ENCODE data around the gene DUSP2.

The DUSP2 gene

DNA sequence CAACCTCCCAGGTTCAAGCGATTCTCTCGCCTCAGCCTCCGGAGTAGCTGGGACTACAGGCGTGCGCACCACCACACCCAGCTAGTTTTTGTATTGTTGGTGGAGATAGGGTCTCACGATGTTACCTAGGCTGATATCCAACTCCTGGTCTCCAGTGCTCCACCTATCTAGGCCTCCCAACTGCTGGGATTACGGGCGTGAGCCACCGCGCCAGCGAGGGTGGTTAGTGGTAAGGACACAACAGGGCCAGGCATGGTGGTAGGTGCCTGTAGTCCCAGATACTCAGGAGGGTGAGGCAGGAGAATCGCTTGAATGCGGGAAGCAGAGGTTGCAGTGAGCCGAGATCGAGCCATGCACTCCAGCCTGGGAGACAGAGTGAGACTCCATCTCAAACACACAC, 26.6 kb upstream of the DUSP2 start:
- no peak for TF ChIP-seq GATA2 (IDR thresholded peaks at IDR 0.05; ENCODE audit: low read depth, low read length)

DNA sequence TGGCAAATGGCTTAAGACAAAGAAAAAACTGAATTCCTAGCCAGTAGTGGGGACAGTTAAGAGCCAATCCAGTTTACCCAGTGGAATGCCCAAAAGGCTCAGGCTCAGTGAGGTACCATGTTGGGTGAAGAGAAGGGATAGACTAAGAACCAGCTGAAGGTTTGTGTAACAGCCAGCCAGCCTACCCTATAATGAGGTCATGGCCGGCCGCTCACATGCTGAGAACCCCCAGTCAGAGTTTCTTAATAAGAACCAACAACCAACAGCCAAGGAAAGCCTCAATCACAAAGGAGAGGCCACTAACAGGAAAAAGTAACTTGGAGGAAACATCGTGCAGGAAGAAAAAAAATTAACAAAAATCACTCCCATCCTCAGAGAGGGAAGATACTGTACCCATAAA, 25.4 kb upstream of the DUSP2 start:
- TF ChIP-seq GATA2 (IDR thresholded peaks at IDR 0.05; ENCODE audit: low read depth, low read length) (no peak), GATA3 (IDR thresholded peaks at IDR 0.05; ENCODE audit: low read depth, low read length) (no peak)

DNA sequence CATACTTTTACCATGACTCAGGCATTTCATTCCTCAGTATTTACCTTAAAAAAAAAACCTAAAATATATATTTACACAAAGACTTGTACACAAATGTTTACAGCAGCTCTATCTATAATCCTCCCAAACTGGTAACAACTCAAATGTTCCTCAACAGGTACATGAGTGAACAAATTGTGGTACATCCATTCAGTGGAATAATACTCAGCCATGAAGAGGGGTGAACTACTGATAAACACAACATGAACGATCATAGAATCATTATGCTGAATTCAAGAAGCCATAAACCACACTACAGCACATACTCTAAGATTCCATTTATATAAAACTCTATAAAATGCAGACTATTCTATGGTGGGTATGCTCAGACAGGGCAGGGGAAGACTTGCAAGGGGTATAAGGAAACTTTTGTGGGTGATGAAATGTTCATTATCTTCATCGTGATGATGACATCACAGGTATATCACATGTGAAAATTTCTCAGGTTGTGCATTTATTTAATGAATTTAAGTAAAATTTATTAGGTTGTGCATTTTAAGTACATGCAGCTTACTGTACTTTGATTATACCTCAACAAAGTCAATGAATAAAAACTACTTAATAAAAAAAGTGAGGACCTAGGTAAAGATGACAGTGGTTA, 24.7 kb upstream of the DUSP2 start:
- TF ChIP-seq GATA2 (IDR thresholded peaks at IDR 0.05; ENCODE audit: low read depth, low read length), result no peak
- TF ChIP-seq GATA3 (IDR thresholded peaks at IDR 0.05; ENCODE audit: low read depth, low read length), result no peak

DNA sequence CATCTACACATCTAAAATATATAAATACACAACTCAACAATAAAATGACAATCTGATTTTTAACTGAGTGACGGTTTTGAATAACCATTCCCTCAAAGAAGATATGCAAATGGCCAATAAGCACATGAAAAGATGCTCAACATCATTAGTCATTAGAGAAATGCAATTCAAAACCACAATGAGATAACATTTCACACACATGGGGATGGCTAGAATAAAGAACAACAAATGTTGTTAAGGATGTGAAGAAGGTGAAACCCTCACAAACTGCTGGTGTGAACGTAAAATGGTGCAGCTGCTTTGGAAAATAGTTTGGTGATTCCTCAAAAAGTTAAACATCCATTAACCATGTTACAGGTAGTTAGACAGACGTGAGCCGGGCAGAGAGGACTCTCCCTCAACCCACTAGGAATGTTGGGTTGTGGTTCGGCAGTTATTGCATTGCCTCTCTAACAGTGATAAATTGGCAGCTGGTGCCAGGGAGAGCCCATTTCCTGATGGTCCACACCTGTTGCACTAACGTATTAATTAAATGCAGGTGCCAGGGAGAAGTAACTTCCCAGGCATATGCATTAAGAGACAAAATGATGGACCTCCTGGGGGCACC, 22.3 kb upstream of the DUSP2 start:
- TF ChIP-seq GATA2 (IDR thresholded peaks at IDR 0.05; ENCODE audit: low read depth, low read length) (no peak), GATA3 (IDR thresholded peaks at IDR 0.05; ENCODE audit: low read depth, low read length) (no peak)

DNA sequence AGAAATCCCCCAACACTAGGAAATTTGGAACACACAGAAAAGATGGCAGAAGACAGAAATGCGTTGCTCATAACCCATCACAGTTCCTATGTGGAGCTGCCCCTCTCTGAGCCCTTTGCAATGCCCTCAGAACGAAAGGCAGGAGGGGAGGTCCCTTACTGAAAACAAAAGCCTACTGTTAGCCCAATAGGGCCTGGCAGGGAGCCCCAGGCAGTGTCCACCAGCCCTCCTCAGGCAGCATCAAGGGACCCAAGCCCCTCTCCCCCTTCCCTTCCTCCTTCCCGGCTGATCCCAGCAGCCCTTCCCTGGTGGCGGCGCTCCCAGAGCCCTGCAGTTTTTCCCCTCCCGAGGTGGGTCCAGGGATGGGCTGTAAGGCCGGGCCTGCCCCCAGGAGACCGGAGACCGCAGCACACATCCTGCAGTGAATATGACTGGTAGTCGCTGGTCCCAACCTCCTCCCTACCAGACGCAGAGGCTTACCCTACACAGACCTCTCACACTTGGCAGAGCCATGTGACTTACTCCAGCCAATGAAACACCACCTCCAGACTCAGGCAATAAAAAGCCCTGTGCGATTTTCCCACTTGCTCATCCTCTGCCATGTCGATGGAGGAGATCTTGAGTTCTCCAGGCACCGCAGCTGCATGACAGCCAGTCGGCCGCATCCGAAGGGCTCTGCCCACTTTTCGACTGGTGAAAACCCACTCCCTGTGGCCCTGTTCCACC, 19.4 kb upstream of the DUSP2 start:
- TF ChIP-seq GATA3 (IDR thresholded peaks at IDR 0.05; ENCODE audit: low read depth, low read length), result no peak

DNA sequence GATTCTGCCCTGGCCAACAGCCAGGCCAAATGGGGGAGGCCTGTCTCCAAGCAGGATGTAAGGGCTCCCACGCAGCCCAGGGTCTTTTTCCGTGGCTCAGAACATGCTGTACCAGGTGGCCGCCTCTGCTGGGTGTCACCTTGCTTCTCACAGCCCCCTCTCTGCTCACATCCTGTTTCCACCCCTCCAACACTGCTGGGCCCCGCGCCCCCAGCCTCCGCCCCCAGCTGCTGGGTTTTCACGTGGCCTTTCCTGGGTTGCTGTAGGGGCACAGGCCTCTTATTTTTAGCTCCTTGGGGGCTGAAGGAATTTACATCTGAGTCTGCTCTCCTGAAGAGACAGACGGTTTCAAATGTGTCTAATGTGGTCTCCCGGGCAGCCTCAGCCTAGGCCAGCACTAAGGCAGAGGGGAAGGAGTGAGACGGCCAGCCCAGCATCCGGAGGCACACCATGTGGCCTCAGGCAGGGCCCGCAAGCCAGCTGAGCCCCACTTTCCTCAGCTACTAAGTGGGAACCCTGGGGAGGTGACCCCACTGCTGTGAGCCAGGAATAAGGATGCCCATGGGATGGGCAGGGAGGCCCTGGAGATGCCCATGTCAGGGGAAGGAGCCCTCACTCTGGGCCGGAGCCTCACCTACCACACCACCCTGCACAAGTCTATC, 18.7 kb upstream of the DUSP2 start:
- TF ChIP-seq GATA2 (IDR thresholded peaks at IDR 0.05; ENCODE audit: low read depth, low read length), result no peak
- TF ChIP-seq GATA3 (IDR thresholded peaks at IDR 0.05; ENCODE audit: low read depth, low read length), result no peak

DNA sequence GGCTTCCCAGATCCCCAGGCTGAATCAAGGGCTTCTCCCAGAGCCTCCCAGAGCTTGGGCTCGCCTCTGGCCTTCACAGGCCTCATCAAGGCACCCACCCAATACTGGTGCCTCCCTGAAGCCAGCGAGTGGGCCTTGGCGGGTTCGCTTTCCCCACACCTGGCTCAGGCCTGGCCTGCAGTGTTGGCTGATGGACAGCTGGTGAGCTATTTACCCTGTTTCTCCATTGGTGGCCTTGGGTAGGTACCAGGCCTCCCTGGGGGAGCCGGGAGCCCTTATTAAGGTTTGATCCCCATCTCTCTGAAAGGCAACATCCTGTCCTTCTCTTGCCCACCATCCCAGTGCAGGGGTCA, 18.2 kb upstream of the DUSP2 start:
- no peak for TF ChIP-seq GATA2 (IDR thresholded peaks at IDR 0.05; ENCODE audit: low read depth, low read length)
- TF ChIP-seq GATA3 (IDR thresholded peaks at IDR 0.05; ENCODE audit: low read depth, low read length), result no peak

DNA sequence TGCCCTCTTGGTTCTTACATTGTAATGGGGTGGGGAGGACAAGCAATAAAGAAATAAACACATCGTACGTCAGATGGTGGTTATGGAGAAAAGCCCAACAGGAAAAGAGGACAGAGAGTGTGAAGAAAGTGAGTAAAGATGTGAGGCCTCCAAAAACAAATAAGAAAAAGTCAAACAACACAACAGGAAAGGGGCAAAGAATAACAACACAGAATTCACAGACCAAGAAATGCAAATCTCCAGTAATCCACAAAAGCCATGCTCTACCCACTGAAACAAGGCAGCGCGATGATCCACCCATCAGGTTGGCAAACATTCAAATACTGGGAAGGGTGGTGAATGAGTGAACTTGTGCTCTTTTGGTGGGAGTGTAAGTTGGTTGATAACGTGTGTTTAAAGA, 16.7 kb upstream of the DUSP2 start:
- no peak for TF ChIP-seq GATA3 (IDR thresholded peaks at IDR 0.05; ENCODE audit: low read depth, low read length)
- TF ChIP-seq GATA2 (IDR thresholded peaks at IDR 0.05; ENCODE audit: low read depth, low read length), result no peak

DNA sequence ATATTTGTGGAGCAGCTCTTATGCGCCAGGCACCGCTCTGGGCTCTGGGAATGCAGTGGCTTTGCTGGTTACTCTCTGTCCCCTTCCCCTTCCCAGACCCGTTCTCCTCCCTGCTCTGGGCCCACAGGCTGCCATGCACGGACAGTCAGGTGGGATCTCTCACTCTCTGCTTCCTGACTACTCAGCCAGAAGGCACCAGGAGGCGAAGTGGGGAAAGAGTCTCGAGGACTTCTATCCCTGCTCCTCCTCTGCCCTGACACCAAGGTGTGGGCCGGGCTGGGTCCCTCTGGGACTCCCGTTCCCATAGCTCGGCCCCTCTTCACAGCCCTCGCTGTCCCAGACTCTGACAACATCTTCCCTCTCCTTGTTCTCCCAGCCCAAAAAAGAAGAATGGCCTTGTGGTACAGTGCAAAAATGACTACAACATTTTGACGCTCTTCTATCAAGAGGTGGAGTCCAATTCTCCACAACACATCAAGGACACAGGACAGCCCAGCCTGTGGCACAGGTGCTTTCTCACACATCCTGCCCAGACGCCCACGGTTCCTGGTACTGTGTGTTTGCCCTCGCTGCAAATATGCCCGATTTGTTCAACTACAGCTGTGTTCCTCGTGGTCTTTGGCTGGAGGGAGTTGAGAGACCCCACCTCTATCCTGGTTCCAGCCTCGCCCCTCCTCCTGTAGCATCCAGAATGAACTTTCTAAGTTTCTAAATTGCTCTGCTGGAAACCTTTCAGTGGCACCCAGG, 14.0 kb upstream of the DUSP2 start:
- no peak for TF ChIP-seq GATA2 (IDR thresholded peaks at IDR 0.05; ENCODE audit: low read depth, low read length)
- no peak for TF ChIP-seq GATA3 (IDR thresholded peaks at IDR 0.05; ENCODE audit: low read depth, low read length)

DNA sequence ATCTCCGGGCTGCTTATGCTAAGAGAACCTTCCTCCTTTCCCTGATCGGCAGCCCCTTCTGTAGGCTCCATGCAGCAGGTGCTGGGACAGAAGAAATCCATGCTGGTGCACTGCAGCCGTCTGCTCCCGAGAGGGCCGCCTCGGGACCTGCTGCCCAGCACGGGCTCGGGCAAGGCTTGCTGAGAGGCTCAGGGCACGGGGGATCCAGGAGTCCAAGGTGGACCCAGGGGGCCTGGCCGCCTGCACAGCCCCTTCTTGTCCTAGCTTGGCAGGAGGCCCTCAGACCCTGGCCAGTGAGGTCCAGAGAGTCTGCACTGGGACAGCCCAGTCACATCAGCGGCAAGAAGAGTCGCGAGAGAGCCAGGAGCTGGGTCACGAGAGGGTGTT, 13.3 kb upstream of the DUSP2 start:
- TF ChIP-seq GATA3 (IDR thresholded peaks at IDR 0.05; ENCODE audit: low read depth, low read length) (no peak), GATA2 (IDR thresholded peaks at IDR 0.05; ENCODE audit: low read depth, low read length) (no peak)

DNA sequence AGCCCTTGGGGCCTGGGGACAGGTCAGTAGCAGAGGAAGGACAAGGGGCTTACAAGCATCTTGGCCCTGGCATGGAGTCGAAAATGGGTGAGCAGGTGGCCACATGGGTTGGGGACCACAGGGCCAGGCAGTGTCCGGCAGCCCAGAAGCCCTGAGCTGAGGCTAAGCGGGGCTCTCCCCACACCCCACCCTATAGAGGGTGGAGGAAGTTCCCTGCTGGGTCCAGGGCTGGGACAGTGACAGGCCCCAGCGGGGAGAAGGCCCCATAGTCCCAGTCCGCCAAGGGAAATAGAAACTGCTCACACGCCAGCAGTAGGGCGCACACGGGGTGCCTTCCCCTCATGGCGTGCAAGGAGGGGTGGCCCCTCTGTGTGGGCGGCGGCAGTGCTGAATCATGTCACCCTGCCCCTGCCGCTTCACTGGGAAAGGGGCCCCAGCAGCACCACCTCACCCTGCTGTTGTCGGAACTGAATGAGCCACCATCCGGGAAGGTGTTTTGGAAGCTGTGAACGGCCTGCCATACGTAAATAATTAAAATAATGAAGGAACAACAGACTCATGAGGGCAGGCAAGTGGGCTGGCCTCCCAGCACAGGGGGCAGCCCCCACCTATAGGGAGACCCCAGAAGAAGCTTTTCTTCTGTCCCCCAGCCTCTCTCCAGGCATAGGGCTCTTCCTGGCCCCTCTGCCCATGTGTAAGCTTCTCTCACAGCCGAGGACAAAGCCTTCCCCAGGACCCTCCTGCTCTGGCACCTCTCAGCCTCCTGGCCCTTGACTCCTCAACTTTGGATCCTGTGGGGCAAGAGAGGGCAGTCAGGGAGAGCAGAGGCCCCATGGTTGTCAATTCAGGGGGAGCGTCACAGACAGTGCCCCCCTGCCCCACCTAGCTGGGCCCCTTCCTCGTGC, 12.7 kb upstream of the DUSP2 start:
- TF ChIP-seq GATA2 (IDR thresholded peaks at IDR 0.05; ENCODE audit: low read depth, low read length) (no peak), GATA3 (IDR thresholded peaks at IDR 0.05; ENCODE audit: low read depth, low read length) (no peak)

DNA sequence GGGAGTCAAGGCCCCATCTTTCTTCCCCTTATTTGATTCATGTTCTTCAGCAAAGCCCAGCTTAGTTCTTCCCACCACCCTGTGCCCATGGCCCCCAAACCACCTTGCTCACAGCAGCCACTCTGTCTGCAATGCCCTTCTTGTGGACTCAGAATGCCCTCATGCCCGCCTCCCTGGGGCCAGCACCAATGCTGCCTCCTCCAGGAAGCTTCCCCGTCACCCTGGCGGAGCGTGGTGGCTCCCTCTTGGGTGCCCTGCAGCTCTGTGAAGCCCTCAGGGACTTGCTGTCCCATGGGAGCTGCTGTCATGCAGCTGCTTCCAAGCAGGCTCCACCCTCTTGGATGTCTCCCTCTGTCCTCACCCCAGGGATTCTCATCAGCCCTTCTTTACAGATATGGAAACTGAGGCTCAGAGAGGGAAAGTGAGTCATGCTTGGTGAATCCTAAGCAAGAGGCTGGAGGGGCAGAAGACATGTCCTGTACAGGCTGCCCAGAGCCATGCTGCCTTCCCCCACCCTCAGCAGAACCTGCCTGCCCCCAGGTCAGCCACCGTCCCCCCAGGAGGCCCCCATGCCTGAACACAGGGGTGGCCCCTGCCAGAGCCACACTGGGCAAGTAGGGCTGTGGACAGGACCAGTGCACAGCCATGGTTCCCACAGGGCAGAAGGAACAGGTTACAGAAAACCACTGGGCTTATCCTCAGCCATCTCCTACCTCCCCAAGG, 11.8 kb upstream of the DUSP2 start:
- no peak for TF ChIP-seq GATA2 (IDR thresholded peaks at IDR 0.05; ENCODE audit: low read depth, low read length)
- TF ChIP-seq GATA3 (IDR thresholded peaks at IDR 0.05; ENCODE audit: low read depth, low read length), result no peak
